Measurements from ENCODE around the gene RAD1.

DNA sequence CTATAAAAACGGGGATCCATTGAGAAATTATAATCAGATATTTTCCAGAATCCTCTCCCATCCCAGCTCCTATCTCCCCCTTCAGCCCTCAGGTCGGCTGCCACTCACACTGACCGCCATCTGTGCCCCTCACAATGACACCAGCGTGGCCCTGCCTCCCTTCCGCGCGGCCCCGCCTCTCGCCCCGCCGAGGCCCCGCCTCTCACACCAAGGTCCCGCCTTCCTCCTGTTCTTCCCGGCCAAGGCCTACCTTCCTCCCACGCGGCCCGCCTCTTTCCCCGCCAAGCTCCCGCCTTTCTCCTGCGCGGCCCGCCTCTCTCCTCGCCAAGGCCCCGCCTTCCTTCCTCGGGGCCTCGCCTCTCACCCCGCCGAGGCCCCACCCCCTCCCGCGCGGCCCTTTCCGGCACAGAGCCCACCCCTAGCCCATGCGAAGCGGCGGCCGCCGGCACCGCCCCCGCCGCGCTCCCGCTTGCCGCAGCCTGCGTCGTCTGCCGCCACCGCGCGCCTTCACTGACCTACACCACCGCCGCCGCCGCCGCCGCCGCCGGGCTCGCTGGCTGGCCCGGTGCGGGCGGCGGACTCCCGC lies 13.9 kb upstream of the RAD1 start, which contains the start of gene DNAJC21:
- TF ChIP-seq, protein P1, sequence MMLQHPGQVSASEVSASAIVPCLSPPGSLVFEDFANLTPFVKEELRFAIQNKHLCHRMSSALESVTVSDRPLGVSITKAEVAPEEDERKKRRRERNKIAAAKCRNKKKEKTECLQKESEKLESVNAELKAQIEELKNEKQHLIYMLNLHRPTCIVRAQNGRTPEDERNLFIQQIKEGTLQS (IDR thresholded peaks at IDR 0.05; ENCODE audit: insufficient read depth, low read depth, low read length), result no peak
- TF ChIP-seq KDM1A (IDR thresholded peaks at IDR 0.05; ENCODE audit: borderline replicate concordance, low read length), result no peak
- TF ChIP-seq CTCF (IDR thresholded peaks at IDR 0.05; ENCODE audit: control extremely low read depth in 1 of 3, insufficient read depth in 1 of 3, low read depth in 1 of 3, low read length in 3 of 3), result no peak
- no peak for TF ChIP-seq KDM5A (IDR thresholded peaks at IDR 0.05; ENCODE audit: low read length)
- no peak for TF ChIP-seq SUZ12 (IDR thresholded peaks at IDR 0.05; ENCODE audit: low read length)
- no peak for TF ChIP-seq PHF8 (conservative IDR thresholded peaks at IDR 0.05; ENCODE audit: low read depth, low read length)
- TF ChIP-seq CHD1 (IDR thresholded peaks at IDR 0.05; ENCODE audit: low read depth, low read length), result no peak
- no peak for TF ChIP-seq EP300 (IDR thresholded peaks at IDR 0.05; ENCODE audit: borderline replicate concordance in 1 of 2, low read depth in 2 of 2, low read length in 2 of 2)

Data from H1 (cell line).